AG09319 (cell line): Measurements from ENCODE around the gene NTF4.

Source experiments
- DNase-seq: peaks from one replicate; pipeline ENCODE4 v3.0.0-alpha.2; 2010; ENCODE audit warnings: low read depth; ENCODE audit errors: extremely low read depth
- CTCF ChIP-seq: IDR thresholded peaks from 2 replicates; pipeline ENCODE4 v1.5.1; 2011; ENCODE audit warnings: low read depth, mild to moderate bottlenecking, inconsistent platforms, low read length, moderate library complexity

The NTF4 gene

GRCh38 chr19:49085868-49086232 lies 21.2 kb upstream of the NTF4 start:
- TF ChIP-seq CTCF = no peak

GRCh38 chr19:49085020-49085867 lies 20.6 kb upstream of the NTF4 start, which contains the start of gene SNRNP70:
Gene SNRNP70, plus strand, starts transcription at chr19:49085451. Its CDS starts 964 bp downstream, at chr19:49086415.
- DNase-seq = peak; percentile 100

More at GRCh38 chr19:49085868-49086232, 21.2 kb upstream of the NTF4 start:
- DNase-seq = no peak

GRCh38 chr19:49084206-49085019 lies 19.8 kb upstream of the NTF4 start:
- TF ChIP-seq CTCF = no peak
- DNase-seq = no peak

More at GRCh38 chr19:49085020-49085867, 20.6 kb upstream of the NTF4 start, which contains the start of gene SNRNP70:
- no peak for TF ChIP-seq CTCF

- no peak for TF ChIP-seq CTCF
- no peak for DNase-seq
These were observed 16.7 kb upstream of the NTF4 start for GRCh38 chr19:49081273-49081672.

GRCh38 chr19:49080392-49080791 lies 15.8 kb upstream of the NTF4 start:
- no peak for TF ChIP-seq CTCF
- no peak for DNase-seq

GRCh38 chr19:49074869-49075268 lies 10.3 kb upstream of the NTF4 start:
- TF ChIP-seq CTCF = peak; percentile 57
- DNase-seq = peak; percentile 30
